ENCODE data around the gene CCNL2.

Gene CCNL2

DNA sequence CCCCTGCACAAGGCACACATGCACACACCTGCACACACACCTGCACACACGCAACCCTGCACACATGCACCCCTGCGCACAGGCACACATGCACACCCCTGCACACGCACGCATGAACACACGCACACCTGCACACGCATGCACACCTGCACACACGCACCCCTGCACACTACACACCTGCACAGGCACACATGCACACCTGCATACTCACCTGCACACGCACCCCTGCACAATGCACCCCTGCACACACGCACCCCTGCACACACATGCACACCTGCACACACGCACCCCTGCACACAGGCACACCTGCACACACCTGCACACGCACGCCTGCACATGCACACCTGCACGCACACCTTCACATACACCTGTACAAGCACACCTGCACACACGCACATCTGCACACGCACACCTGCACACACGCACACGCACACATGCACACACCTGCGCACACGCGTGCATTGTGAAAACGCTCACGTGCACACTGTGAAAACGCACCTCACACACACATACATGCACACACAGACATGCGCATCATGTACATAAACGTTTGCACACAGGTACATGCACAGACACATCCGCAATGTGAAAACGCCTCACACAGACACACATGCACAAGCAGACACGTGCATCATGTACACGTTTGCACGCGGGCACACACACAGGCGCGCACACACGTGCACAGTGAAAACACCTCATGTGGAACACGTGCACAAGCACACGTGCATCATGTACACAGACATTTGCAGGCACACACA is 58.2 kb downstream of the CCNL2 start:
- H2AFZ ChIP-seq (ENCODE audit: low read length), result no peak overlapping the region
- no peak for TF ChIP-seq EZH2phosphoT487 (IDR thresholded peaks at IDR 0.05; ENCODE audit: borderline replicate concordance)
- no peak overlapping the region for H3K4me2 ChIP-seq (ENCODE audit: low read depth, low read length, poor library complexity, severe bottlenecking)
- no peaks in the 10 kb centered on the region for H3K27me3 ChIP-seq (ENCODE audit: insufficient read depth, low read length, poor library complexity, severe bottlenecking)
- no peak overlapping the region for H3K4me3 ChIP-seq (ENCODE audit: low read length, poor library complexity, severe bottlenecking)
- no peak overlapping the region for H3K9ac ChIP-seq (ENCODE audit: low read depth, low read length, poor library complexity, severe bottlenecking)
- peaks cover 5% of the 10 kb centered on the region; the same call in 1 of the 2 replicates for H3K79me2 ChIP-seq (ENCODE audit: insufficient read depth, low read length)
- no peaks in the 10 kb centered on the region for H3K9me2 ChIP-seq (replicated peaks; ENCODE audit: low read depth, low read length)
- H3K9me3 ChIP-seq (ENCODE audit: insufficient read depth, low read depth, low read length), result no peaks in the 10 kb centered on the region
- H3F3A ChIP-seq (ENCODE audit: low read depth), result no peaks in the 10 kb centered on the region
- H3K4me1 ChIP-seq (ENCODE audit: insufficient read depth, low read length, poor library complexity, severe bottlenecking), result no peaks in the 10 kb centered on the region
- no peaks in the 10 kb centered on the region; the same call in 1 of the 2 replicates for H3K36me3 ChIP-seq (ENCODE audit: insufficient read depth, low read length)
- peaks cover 9% of the 10 kb centered on the region for H4K20me1 ChIP-seq (ENCODE audit: insufficient read depth, low read length, poor library complexity, severe bottlenecking)

DNA sequence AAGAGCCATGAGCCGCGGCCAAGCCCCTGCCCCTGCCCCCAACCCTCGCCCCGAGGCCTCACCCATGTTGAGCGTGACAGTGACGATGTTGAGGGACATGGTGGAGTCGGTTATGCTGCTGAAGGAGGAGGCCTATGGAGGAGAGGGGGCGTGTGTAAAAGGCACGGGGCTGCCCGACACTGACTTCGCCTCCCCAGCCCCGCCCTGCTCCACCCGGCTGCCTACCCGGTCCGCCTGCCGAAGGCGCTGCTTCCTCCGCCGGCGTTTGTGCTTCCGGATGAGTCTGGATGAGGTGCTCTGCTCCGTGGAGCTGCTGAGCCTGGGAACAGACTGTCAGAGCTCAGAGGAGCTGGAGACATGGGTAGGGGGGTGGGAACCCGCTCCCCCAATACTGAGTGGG is 59.0 kb downstream of the CCNL2 start:
- H3K79me2 ChIP-seq (ENCODE audit: insufficient read depth, low read length), result no peaks in the 10 kb centered on the region
- no peak overlapping the region for H3K4me2 ChIP-seq (ENCODE audit: low read depth, low read length, poor library complexity, severe bottlenecking)
- peaks cover 9% of the 10 kb centered on the region for H4K20me1 ChIP-seq (ENCODE audit: insufficient read depth, low read length, poor library complexity, severe bottlenecking)
- no peaks in the 10 kb centered on the region; the same call in 1 of the 2 replicates for H3K36me3 ChIP-seq (ENCODE audit: insufficient read depth, low read length)
- no peak overlapping the region for H3K9ac ChIP-seq (ENCODE audit: low read depth, low read length, poor library complexity, severe bottlenecking)
- no peaks in the 10 kb centered on the region for H3F3A ChIP-seq (ENCODE audit: low read depth)
- no peaks in the 10 kb centered on the region for H3K27me3 ChIP-seq (ENCODE audit: insufficient read depth, low read length, poor library complexity, severe bottlenecking)
- H3K4me3 ChIP-seq (ENCODE audit: low read length, poor library complexity, severe bottlenecking), result no peak overlapping the region
- no peaks in the 10 kb centered on the region for H3K4me1 ChIP-seq (ENCODE audit: insufficient read depth, low read length, poor library complexity, severe bottlenecking)
- no peak for TF ChIP-seq EZH2phosphoT487 (IDR thresholded peaks at IDR 0.05; ENCODE audit: borderline replicate concordance)
- TF ChIP-seq, protein P1, sequence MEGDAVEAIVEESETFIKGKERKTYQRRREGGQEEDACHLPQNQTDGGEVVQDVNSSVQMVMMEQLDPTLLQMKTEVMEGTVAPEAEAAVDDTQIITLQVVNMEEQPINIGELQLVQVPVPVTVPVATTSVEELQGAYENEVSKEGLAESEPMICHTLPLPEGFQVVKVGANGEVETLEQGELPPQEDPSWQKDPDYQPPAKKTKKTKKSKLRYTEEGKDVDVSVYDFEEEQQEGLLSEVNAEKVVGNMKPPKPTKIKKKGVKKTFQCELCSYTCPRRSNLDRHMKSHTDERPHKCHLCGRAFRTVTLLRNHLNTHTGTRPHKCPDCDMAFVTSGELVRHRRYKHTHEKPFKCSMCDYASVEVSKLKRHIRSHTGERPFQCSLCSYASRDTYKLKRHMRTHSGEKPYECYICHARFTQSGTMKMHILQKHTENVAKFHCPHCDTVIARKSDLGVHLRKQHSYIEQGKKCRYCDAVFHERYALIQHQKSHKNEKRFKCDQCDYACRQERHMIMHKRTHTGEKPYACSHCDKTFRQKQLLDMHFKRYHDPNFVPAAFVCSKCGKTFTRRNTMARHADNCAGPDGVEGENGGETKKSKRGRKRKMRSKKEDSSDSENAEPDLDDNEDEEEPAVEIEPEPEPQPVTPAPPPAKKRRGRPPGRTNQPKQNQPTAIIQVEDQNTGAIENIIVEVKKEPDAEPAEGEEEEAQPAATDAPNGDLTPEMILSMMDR (conservative IDR thresholded peaks at IDR 0.05; ENCODE audit: low read length), result no peak
- no peaks in the 10 kb centered on the region for H3K9me2 ChIP-seq (replicated peaks; ENCODE audit: low read depth, low read length)
- H2AFZ ChIP-seq (ENCODE audit: low read length), result no peak overlapping the region
- H3K9me3 ChIP-seq (ENCODE audit: insufficient read depth, low read depth, low read length), result no peaks in the 10 kb centered on the region

DNA sequence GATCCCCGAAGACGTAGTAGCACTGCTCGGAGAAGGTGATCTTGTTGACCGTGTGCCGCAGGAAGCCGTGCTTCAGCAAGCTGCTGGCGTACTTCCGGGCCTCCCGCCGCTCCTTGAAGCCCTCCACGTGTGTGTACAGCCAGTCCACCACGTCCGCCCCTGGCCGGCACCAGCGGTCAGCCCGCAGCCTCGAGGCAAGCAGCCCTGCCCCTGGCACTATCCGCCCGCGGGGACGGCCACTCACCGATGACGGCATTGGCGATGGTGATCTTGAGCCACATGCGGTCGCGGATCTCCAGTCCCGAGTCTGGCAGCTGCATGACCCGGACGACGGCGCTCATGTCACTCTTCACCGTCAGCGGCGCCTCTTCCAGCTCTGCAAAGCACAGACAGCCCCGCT is 60.9 kb downstream of the CCNL2 start:
- H3K9me2 ChIP-seq (replicated peaks; ENCODE audit: low read depth, low read length), result no peaks in the 10 kb centered on the region
- no peak overlapping the region for H2AFZ ChIP-seq (ENCODE audit: low read length)
- no peak overlapping the region for H3K4me2 ChIP-seq (ENCODE audit: low read depth, low read length, poor library complexity, severe bottlenecking)
- H3K4me3 ChIP-seq (ENCODE audit: low read length, poor library complexity, severe bottlenecking), result no peak overlapping the region
- H3K79me2 ChIP-seq (ENCODE audit: insufficient read depth, low read length), result no peaks in the 10 kb centered on the region
- no peak overlapping the region for H3K9ac ChIP-seq (ENCODE audit: low read depth, low read length, poor library complexity, severe bottlenecking)
- no peaks in the 10 kb centered on the region; the same call in 1 of the 2 replicates for H3K36me3 ChIP-seq (ENCODE audit: insufficient read depth, low read length)
- no peaks in the 10 kb centered on the region for H4K20me1 ChIP-seq (ENCODE audit: insufficient read depth, low read length, poor library complexity, severe bottlenecking)
- TF ChIP-seq EZH2phosphoT487 (IDR thresholded peaks at IDR 0.05; ENCODE audit: borderline replicate concordance), result no peak
- TF ChIP-seq, protein P1 (conservative IDR thresholded peaks at IDR 0.05; ENCODE audit: low read length), result no peak
- no peaks in the 10 kb centered on the region for H3F3A ChIP-seq (ENCODE audit: low read depth)
- H3K9me3 ChIP-seq (ENCODE audit: insufficient read depth, low read depth, low read length), result no peaks in the 10 kb centered on the region
- no peaks in the 10 kb centered on the region for H3K27me3 ChIP-seq (ENCODE audit: insufficient read depth, low read length, poor library complexity, severe bottlenecking)
- no peaks in the 10 kb centered on the region for H3K4me1 ChIP-seq (ENCODE audit: insufficient read depth, low read length, poor library complexity, severe bottlenecking)

DNA sequence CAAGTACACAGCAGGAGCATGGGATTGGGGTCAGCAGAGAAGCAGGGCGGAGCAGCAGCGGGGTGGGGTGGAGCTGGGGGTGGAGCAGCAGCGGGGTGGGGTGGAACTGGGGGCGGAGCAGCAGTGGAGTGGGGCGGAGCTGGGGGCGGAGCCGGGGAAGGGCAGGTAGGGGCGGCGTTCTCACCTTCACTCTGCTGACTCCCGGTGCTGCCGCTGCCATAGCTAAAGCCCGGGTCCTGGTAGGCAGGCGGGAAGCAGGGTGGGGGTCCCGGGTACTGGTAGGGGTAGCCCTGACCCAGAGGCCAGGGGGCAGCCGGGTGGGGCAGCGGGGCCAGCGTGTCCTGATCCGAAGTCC is 61.4 kb downstream of the CCNL2 start:
- Histone ChIP-seq H3K4me2 (ENCODE audit: low read depth, low read length, poor library complexity, severe bottlenecking) (no peak overlapping the region), H3K9ac (ENCODE audit: low read depth, low read length, poor library complexity, severe bottlenecking) (no peak overlapping the region), H3K36me3 (ENCODE audit: insufficient read depth, low read length) (no peaks in the 10 kb centered on the region; the same call in 1 of the 2 replicates), H3K9me2 (replicated peaks; ENCODE audit: low read depth, low read length) (no peaks in the 10 kb centered on the region), H3K4me1 (ENCODE audit: insufficient read depth, low read length, poor library complexity, severe bottlenecking) (no peaks in the 10 kb centered on the region), H4K20me1 (ENCODE audit: insufficient read depth, low read length, poor library complexity, severe bottlenecking) (no peaks in the 10 kb centered on the region), H3K4me3 (ENCODE audit: low read length, poor library complexity, severe bottlenecking) (no peak overlapping the region), H3K27me3 (ENCODE audit: insufficient read depth, low read length, poor library complexity, severe bottlenecking) (no peaks in the 10 kb centered on the region), H2AFZ (ENCODE audit: low read length) (no peak overlapping the region), H3K9me3 (ENCODE audit: insufficient read depth, low read depth, low read length) (no peaks in the 10 kb centered on the region), H3F3A (ENCODE audit: low read depth) (no peaks in the 10 kb centered on the region), H3K79me2 (ENCODE audit: insufficient read depth, low read length) (no peaks in the 10 kb centered on the region)
- TF ChIP-seq, protein P1 (conservative IDR thresholded peaks at IDR 0.05; ENCODE audit: low read length), result no peak
- no peak for TF ChIP-seq EZH2phosphoT487 (IDR thresholded peaks at IDR 0.05; ENCODE audit: borderline replicate concordance)
